ENCODE results near the gene TBC1D8.

GRCh38 chr2:101082998-101083397 lies 68.2 kb downstream of the TBC1D8 start:
- TF ChIP-seq GABPA (IDR thresholded peaks at IDR 0.05 in 1 of 2, conservative IDR thresholded peaks at IDR 0.05 in 1 of 2) (no peak), MAX (IDR thresholded peaks at IDR 0.05) (no peak), REST (IDR thresholded peaks at IDR 0.05) (no peak), JUND (IDR thresholded peaks at IDR 0.05) (no peak), TAF1 (conservative IDR thresholded peaks at IDR 0.05) (no peak), YY1 (IDR thresholded peaks at IDR 0.05) (no peak), HNF4G (IDR thresholded peaks at IDR 0.05) (no peak), ATF3 (IDR thresholded peaks at IDR 0.05) (no peak)
- TF ChIP-seq, protein P1, sequence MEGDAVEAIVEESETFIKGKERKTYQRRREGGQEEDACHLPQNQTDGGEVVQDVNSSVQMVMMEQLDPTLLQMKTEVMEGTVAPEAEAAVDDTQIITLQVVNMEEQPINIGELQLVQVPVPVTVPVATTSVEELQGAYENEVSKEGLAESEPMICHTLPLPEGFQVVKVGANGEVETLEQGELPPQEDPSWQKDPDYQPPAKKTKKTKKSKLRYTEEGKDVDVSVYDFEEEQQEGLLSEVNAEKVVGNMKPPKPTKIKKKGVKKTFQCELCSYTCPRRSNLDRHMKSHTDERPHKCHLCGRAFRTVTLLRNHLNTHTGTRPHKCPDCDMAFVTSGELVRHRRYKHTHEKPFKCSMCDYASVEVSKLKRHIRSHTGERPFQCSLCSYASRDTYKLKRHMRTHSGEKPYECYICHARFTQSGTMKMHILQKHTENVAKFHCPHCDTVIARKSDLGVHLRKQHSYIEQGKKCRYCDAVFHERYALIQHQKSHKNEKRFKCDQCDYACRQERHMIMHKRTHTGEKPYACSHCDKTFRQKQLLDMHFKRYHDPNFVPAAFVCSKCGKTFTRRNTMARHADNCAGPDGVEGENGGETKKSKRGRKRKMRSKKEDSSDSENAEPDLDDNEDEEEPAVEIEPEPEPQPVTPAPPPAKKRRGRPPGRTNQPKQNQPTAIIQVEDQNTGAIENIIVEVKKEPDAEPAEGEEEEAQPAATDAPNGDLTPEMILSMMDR (IDR thresholded peaks at IDR 0.05; ENCODE audit: low read depth, low read length, missing input control): no peak
